ENCODE data around the gene PLEKHS1.

PLEKHS1 gene

GRCh38 chr10:113751181-113751732 lies at the start of gene PLEKHS1:
TSS of gene PLEKHS1 (plus strand) at chr10:113751682. CDS start at chr10:113755278, 3,596 bp downstream.
- no peak for DNase-seq (ENCODE audit: low spot score)

- no peak for DNase-seq (ENCODE audit: low spot score)
Measured at GRCh38 chr10:113704637-113705343, 46.7 kb upstream of the PLEKHS1 start.

- no peak for DNase-seq (ENCODE audit: low spot score)
Measured at GRCh38 chr10:113705344-113705652, 46.2 kb upstream of the PLEKHS1 start.

- DNase-seq (ENCODE audit: low spot score) = no peak
Measured at GRCh38 chr10:113706623-113707022, 44.9 kb upstream of the PLEKHS1 start.

GRCh38 chr10:113708640-113709039 lies 42.8 kb upstream of the PLEKHS1 start:
- DNase-seq (ENCODE audit: low spot score) = no peak

- DNase-seq (ENCODE audit: low spot score) = no peak
Measured at GRCh38 chr10:113709221-113709838, 42.2 kb upstream of the PLEKHS1 start.

- no peak for DNase-seq (ENCODE audit: low spot score)
Measured at GRCh38 chr10:113711142-113711541, 40.3 kb upstream of the PLEKHS1 start.

GRCh38 chr10:113712024-113712423 lies 39.5 kb upstream of the PLEKHS1 start:
- DNase-seq (ENCODE audit: low spot score) = no peak

- no peak for DNase-seq (ENCODE audit: low spot score)
Measured at GRCh38 chr10:113712755-113713639, 38.5 kb upstream of the PLEKHS1 start.

GRCh38 chr10:113713640-113713982 lies 37.9 kb upstream of the PLEKHS1 start:
- no peak for DNase-seq (ENCODE audit: low spot score)

- no peak for DNase-seq (ENCODE audit: low spot score)
Measured at GRCh38 chr10:113716109-113716910, 35.2 kb upstream of the PLEKHS1 start.

- DNase-seq (ENCODE audit: low spot score) = no peak
Measured at GRCh38 chr10:113718969-113719822, 32.3 kb upstream of the PLEKHS1 start.

GRCh38 chr10:113720386-113720785 lies 31.1 kb upstream of the PLEKHS1 start:
- no peak for DNase-seq (ENCODE audit: low spot score)

- DNase-seq (ENCODE audit: low spot score) = no peak
Measured at GRCh38 chr10:113732160-113732881, 19.2 kb upstream of the PLEKHS1 start.

- DNase-seq (ENCODE audit: low spot score) = no peak
Measured at GRCh38 chr10:113732966-113733365, 18.5 kb upstream of the PLEKHS1 start.

GRCh38 chr10:113733635-113734034 lies 17.8 kb upstream of the PLEKHS1 start:
- DNase-seq (ENCODE audit: low spot score) = no peak

- DNase-seq (ENCODE audit: low spot score) = no peak
Measured at GRCh38 chr10:113735913-113736312, 15.6 kb upstream of the PLEKHS1 start.

GRCh38 chr10:113736576-113736975 lies 14.9 kb upstream of the PLEKHS1 start:
- DNase-seq (ENCODE audit: low spot score) = no peak

- DNase-seq (ENCODE audit: low spot score) = no peak
Measured at GRCh38 chr10:113739031-113739430, 12.5 kb upstream of the PLEKHS1 start.

- no peak for DNase-seq (ENCODE audit: low spot score)
Measured at GRCh38 chr10:113739577-113739976, 11.9 kb upstream of the PLEKHS1 start.

Measured in left forelimb (tissue), 1 donor.